ENCODE measurements around the gene PROM2. TPM values are rescaled to one million over a fixed set of nuclear protein-coding genes. Genes with fewer than 3 reads are reported as not detected.

PROM2 gene
- total RNA-seq, 1 donor from 2014 or later = 6.0 TPM

GRCh38 chr2:95278051-95278471, 3.8 kb downstream of the PROM2 start:
- peak; percentile 39 for DNase-seq
- no peak overlapping the region for H3K27ac ChIP-seq

GRCh38 chr2:95278637-95279225, 4.5 kb downstream of the PROM2 start:
- Histone ChIP-seq H3K9me3 (no peaks in the 10 kb centered on the region), H3K4me3 (no peak overlapping the region), H3K36me3 (no peaks in the 10 kb centered on the region), H3K4me1 (no peaks in the 10 kb centered on the region), H3K27me3 (ENCODE audit: low read depth) (no peaks in the 10 kb centered on the region), H3K27ac (no peak overlapping the region)
- DNase-seq (peak; percentile 39), ATAC-seq (no peak)
- TF ChIP-seq CTCF (IDR thresholded peaks at IDR 0.05) = no peak
- intact Hi-C loops (cut with DNase I) = no loop called here

More at GRCh38 chr2:95278051-95278471, 3.8 kb downstream of the PROM2 start:
- Histone ChIP-seq H3K4me3 (no peak overlapping the region), H3K9me3 (no peaks in the 10 kb centered on the region), H3K4me1 (no peaks in the 10 kb centered on the region), H3K36me3 (no peaks in the 10 kb centered on the region), H3K27me3 (ENCODE audit: low read depth) (no peaks in the 10 kb centered on the region)
- no peak for ATAC-seq
- TF ChIP-seq CTCF (IDR thresholded peaks at IDR 0.05) = no peak
- intact Hi-C loops (cut with DNase I) = no loop called here

- ATAC-seq = no peak
- intact Hi-C loops (cut with DNase I) = no loop called here
- DNase-seq = peak; percentile 16
These were observed 5.3 kb downstream of the PROM2 start for GRCh38 chr2:95279435-95280035.

GRCh38 chr2:95281071-95281470, 6.8 kb downstream of the PROM2 start:
- DNase-seq (no peak), ATAC-seq (no peak)
- TF ChIP-seq CTCF (IDR thresholded peaks at IDR 0.05) = no peak
- H3K4me3 ChIP-seq = no peak overlapping the region
- no peaks in the 10 kb centered on the region for H3K4me1 ChIP-seq
- intact Hi-C loops (cut with DNase I) = no loop called here
- H3K27ac ChIP-seq = no peak overlapping the region
- no peaks in the 10 kb centered on the region for H3K9me3 ChIP-seq
- no peaks in the 10 kb centered on the region for H3K36me3 ChIP-seq
- no peaks in the 10 kb centered on the region for H3K27me3 ChIP-seq (ENCODE audit: low read depth)

More at GRCh38 chr2:95279435-95280035, 5.3 kb downstream of the PROM2 start:
- no peaks in the 10 kb centered on the region for H3K36me3 ChIP-seq
- no peaks in the 10 kb centered on the region for H3K9me3 ChIP-seq
- H3K4me3 ChIP-seq = no peak overlapping the region
- TF ChIP-seq CTCF (IDR thresholded peaks at IDR 0.05) = no peak
- no peak overlapping the region for H3K27ac ChIP-seq
- H3K4me1 ChIP-seq = no peaks in the 10 kb centered on the region
- no peaks in the 10 kb centered on the region for H3K27me3 ChIP-seq (ENCODE audit: low read depth)

GRCh38 chr2:95281786-95282185, 7.5 kb downstream of the PROM2 start:
- Histone ChIP-seq H3K9me3 (no peaks in the 10 kb centered on the region), H3K27ac (no peak overlapping the region), H3K36me3 (no peaks in the 10 kb centered on the region), H3K4me3 (no peak overlapping the region), H3K27me3 (ENCODE audit: low read depth) (no peaks in the 10 kb centered on the region), H3K4me1 (no peaks in the 10 kb centered on the region)
- DNase-seq (no peak), ATAC-seq (no peak)
- intact Hi-C loops (cut with DNase I) = no loop called here
- no peak for TF ChIP-seq CTCF (IDR thresholded peaks at IDR 0.05)
